CD4-positive, alpha-beta T cell treated with Interleukin-6 for 4 hours (primary cell): ENCODE data around the gene ARSG.
"Not testable (repeated sequence)": the region's sequence is repeated elsewhere in the genome, so short reads cannot be mapped to it uniquely, and the experiment has no call there.

ENCODE experiments used
- DNase-seq: peaks from one replicate; pipeline ENCODE4 v3.0.0-alpha.2; 2020; ENCODE audit warnings: mixed read lengths

ARSG gene

GRCh38 chr17:68307443-68307842 is 16.1 kb downstream of the ARSG start:
- no peak for DNase-seq

GRCh38 chr17:68308486-68308885 is 17.2 kb downstream of the ARSG start:
- DNase-seq: not testable (repeated sequence)

GRCh38 chr17:68309066-68309670 is 17.9 kb downstream of the ARSG start:
- DNase-seq: not testable (repeated sequence)

- peak; percentile 44 for DNase-seq
Measured at GRCh38 chr17:68310152-68310551, 18.9 kb downstream of the ARSG start.

GRCh38 chr17:68314916-68315535 is 23.7 kb downstream of the ARSG start:
- no peak for DNase-seq

- no peak for DNase-seq
Measured at GRCh38 chr17:68315930-68316329, 24.6 kb downstream of the ARSG start.

GRCh38 chr17:68317458-68317857 is 26.2 kb downstream of the ARSG start:
- DNase-seq: no peak

- DNase-seq: no peak
Measured at GRCh38 chr17:68318103-68318991, 27.1 kb downstream of the ARSG start.

- no peak for DNase-seq
Measured at GRCh38 chr17:68319410-68320162, 28.3 kb downstream of the ARSG start.

GRCh38 chr17:68320311-68320865 is 29.1 kb downstream of the ARSG start:
- no peak for DNase-seq

GRCh38 chr17:68320943-68321555 is 29.8 kb downstream of the ARSG start:
- DNase-seq: no peak

- no peak for DNase-seq
Measured at GRCh38 chr17:68321556-68321954, 30.3 kb downstream of the ARSG start.

- no peak for DNase-seq
Measured at GRCh38 chr17:68322630-68323029, 31.3 kb downstream of the ARSG start.

GRCh38 chr17:68324114-68324513 is 32.8 kb downstream of the ARSG start:
- DNase-seq: no peak

- no peak for DNase-seq
Measured at GRCh38 chr17:68324654-68325336, 33.5 kb downstream of the ARSG start.

- DNase-seq: no peak
Measured at GRCh38 chr17:68325961-68326360, 34.7 kb downstream of the ARSG start.

- DNase-seq: no peak
Measured at GRCh38 chr17:68326681-68327080, 35.4 kb downstream of the ARSG start.

GRCh38 chr17:68327823-68328557 is 36.7 kb downstream of the ARSG start:
- no peak for DNase-seq

GRCh38 chr17:68328676-68329075 is 37.4 kb downstream of the ARSG start:
- DNase-seq: no peak

- DNase-seq: no peak
Measured at GRCh38 chr17:68329331-68329730, 38.0 kb downstream of the ARSG start.

- not testable (repeated sequence) for DNase-seq
Measured at GRCh38 chr17:68331932-68332331, 40.6 kb downstream of the ARSG start.
